Middle frontal gyrus (tissue), 1 donor: ENCODE measurements around the gene CCDC174.
A peak's percentile ranks its signal among the peaks of the same experiment; 100 is the strongest.

Experiments used
- DNase-seq: peaks from one replicate; pipeline ENCODE4 v3.0.0-alpha.2; 2015; ENCODE audit warnings: low spot score; ENCODE audit errors: extremely low spot score

The CCDC174 gene

DNA sequence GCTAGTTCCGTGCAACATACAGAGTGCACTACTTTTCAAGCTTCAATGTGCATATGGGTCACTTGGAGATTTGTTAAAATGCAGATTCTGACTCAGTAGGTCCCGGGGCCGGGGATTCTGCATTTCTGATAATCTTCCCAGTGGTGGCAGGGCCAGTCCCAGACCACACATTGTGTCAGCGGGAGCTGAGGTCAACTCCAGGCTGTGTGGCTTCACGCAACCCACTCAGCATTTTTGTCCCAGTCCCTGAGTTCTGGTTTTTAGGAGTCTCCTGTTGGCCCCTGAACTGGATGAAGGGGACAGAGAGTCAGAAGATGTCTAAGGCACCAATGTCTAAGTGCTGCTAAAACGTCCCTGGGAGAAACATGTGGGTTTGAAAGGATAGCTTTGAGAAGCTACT is 26.1 kb upstream of the CCDC174 start:
- no peak for DNase-seq

GRCh38 chr3:14627815-14628214 is 23.7 kb upstream of the CCDC174 start:
- no peak for DNase-seq

GRCh38 chr3:14628406-14628805 is 23.2 kb upstream of the CCDC174 start:
- DNase-seq, result no peak

DNA sequence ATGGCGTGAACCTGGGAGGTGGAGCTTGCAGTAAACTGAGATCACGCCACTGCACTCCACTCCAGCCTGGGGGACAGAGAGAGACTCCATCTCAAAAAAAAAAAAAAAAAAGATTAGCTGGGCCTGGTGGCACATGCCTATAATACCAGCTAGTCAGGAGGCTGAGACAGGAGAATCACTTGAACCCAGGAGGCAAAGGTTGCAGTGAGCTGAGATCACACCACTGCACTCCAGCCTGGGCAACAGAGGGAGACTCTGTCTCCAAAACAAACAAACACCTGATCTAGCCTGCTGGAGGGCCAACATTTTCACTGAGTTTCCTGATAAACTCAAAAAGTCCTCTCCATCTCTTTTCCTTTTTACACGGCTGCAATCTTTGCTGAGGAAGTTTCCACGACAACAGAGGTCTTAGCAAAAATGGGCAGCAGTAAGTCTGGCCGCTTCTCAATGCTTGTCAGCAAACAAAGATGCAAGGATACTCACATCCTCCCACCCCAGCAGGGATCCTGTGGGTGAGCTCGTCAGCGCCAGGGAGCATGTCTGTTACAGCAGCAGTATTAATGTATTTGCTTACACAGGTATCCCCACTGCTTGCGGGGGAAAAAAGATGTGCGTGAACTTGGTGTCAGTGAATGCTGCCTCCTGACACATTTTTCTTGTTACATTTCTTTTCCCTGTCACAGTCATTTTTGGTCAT is 21.0 kb upstream of the CCDC174 start:
- DNase-seq, result no peak

DNA sequence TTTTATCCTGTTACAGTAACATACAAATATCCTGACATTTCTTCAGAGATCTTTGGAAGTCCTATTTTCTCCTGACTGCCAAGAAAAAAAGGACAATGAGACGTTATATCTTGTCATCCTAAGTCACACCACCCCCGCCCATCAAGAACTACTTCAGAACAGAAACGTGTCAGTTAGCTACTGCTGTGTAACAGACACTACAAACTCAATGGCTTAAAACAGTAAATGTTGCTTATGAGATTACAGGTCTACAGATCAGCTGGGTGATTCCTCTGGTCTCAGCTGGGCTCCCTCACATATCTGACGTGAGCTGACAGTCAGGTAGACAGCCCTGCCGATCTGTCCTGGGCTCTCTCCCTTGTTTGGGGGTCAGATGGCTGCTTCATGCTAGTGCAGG is 20.5 kb upstream of the CCDC174 start:
- DNase-seq, result no peak

- DNase-seq, result no peak
These were observed 19.7 kb upstream of the CCDC174 start for GRCh38 chr3:14631687-14632441.

DNA sequence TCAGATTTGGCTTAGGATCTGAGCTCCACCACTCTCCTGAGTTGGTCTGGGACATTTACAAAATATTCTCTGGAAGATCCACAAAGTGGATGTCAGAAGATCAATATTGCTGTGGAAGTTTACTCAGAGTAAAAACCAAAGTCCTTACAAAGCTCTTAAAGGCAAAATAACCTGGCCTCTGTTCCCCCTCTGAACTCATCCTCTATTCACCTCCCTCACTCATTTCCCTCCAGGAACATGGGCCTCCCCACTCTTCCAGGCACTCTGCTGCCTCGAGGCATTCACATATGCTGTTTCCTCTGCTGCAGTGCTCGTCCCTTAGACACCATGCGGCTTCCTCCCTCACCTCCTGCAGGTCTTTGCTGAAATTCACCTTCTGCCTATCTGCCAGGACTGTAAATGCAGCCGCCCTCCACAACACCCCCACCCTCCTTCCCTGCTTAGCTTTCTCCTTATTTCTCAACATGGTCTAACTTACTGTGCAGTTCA is 19.1 kb upstream of the CCDC174 start:
- no peak for DNase-seq

DNA sequence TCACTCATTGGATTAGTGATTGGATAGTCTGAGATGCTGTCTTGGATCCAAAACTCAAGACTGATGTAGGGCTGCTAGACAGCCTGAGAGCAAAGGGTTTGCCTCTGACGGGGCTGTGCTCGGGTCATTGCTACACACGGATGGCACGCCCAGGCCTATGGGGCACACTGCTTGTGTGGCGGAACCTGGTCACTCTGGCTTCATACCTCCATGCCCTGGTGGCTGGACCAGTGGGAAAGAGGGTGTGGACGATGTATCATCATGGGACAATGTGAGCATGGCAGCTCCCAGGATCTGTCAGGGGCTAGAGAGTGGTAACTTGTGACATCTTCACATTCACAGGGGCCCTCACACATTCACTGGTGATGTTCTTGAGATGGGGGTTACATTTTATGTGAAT is 18.1 kb upstream of the CCDC174 start:
- no peak for DNase-seq

- no peak for DNase-seq
These were observed 17.6 kb upstream of the CCDC174 start for GRCh38 chr3:14633819-14634424.

DNA sequence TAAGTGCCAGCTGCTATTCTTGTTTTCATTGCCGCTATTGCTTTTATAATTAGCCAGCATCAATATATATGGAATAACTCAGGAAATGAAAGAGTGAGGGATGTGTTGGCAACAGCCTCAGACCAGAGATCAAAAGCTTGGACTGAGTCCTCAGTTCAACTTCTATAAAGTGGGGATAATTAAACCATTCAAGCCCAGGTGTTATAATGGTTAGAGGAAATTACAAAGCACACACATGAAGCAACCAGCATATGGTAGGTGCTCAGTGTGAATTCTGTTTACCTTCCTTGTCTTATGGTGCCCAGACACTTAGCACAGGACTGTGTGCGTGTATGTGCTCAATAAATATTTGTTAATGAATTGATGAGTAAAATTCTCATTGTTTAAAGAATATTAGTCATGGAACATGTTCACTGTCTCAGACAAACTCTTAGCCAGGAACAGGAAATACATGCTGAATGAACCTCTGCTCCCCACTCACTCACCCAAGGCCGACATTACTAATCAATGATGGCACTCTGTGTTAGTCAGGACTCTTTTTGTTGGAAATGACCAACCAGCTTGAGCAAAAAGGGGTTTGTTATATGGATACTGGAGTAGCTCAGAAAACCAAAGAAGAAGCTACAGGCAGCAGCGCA is 16.7 kb upstream of the CCDC174 start:
- DNase-seq, result no peak

- DNase-seq, result no peak
These were observed 15.0 kb upstream of the CCDC174 start for GRCh38 chr3:14636496-14637087.

DNA sequence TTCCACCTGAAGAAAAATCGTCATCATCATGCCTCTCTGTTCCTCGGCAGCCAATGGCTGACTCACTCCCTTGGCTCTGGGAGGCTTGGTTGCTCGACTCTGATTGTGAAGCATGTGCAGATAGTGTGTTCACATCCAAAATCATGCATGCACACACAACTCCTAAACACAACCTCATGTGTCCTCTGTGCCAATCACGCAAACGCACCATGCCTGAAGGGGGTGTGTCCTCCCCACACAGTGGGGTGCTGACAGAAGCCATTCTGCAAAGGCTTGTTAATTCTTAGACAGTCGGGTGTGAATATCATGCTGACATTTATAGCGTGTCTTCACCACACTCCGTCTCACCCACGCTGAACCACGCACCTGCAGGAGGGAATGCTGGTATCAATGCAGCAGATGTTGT is 11.4 kb upstream of the CCDC174 start:
- DNase-seq, result peak; percentile 27

GRCh38 chr3:14640734-14641133 is 10.8 kb upstream of the CCDC174 start:
- DNase-seq, result no peak

- DNase-seq, result no peak
These were observed 10.2 kb upstream of the CCDC174 start for GRCh38 chr3:14641346-14641745.

DNA sequence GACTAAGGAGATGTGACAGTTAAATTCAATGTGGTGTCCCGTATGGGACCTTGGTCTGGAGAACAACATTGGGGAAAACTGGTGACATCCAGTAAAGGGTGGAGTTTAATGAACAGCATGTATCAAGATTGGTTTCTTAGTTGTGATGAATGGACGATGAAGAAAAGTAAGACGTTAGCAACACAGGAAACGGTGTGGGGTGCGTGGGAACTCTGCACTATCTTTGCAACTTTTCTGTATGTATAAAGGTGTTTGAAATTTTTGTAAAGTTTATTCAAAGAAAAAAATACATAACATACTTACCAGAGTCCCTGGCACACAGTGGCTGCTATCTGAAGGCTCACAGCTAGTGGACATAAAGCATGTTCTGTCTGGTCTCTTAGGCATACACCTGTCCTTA is 6.1 kb upstream of the CCDC174 start:
- DNase-seq, result no peak

GRCh38 chr3:14646131-14646573 is 5.4 kb upstream of the CCDC174 start:
- no peak for DNase-seq

GRCh38 chr3:14646589-14647413 is 4.8 kb upstream of the CCDC174 start:
- DNase-seq, result no peak

GRCh38 chr3:14647976-14648955 is 3.3 kb upstream of the CCDC174 start:
- no peak for DNase-seq

DNA sequence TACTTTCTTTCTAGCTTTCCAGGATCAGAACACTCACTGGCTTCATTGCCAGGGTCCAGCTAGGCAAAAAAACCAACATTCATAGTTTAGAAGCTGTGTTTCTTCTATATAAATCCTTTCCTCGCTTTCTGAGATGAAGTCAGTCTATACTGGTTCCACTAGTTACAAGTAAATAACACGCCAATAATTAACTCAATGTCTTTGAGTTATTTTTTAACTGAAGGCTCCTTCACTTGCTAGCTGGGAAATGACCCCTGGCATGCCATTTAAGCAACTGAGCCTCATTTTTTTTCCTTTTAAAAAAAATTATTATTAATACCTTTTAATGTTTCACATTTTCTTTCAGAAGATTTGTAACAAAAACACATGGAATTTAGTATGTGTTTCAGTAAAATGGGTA is 2.1 kb upstream of the CCDC174 start:
- DNase-seq, result no peak
